ENCODE measurements around the gene EME1.
"Not testable (repeated sequence)": the region's sequence is repeated elsewhere in the genome, so short reads cannot be mapped to it uniquely, and the experiment has no call there.

EME1 gene

GRCh38 chr17:50426814-50427787, 54.1 kb downstream of the EME1 start:
- DNase-seq = peak; percentile 27

DNA sequence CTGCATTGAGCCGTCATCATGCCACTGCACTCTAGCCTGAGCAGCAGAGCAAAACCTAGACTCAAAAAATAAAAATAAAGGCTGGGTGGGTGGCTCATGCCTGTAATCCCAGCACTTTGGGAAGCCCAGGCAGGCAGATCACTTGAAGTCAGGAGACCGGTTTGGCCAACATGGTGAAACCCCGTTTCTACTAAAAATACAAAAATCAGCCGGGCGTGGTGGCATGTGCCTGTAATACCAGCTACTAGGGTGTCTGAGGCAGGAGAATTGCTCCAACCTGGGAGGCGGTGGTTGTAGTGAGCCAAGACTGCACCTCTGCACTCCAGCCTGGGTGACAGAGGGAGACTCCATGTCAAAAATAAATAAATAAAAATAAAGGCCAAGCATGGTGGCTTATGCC, 55.1 kb downstream of the EME1 start:
- DNase-seq = not testable (repeated sequence)

- DNase-seq = no peak
Observed at GRCh38 chr17:50428831-50429424, 55.9 kb downstream of the EME1 start.

GRCh38 chr17:50429793-50430192, 56.8 kb downstream of the EME1 start:
- DNase-seq = no peak

Data from activated naive CD4-positive, alpha-beta T cell treated with Interleukin-2 at 50 U/mL for 16 hours (primary cell).